ENCODE results near the gene NAALADL2. TPM values are rescaled to one million over a fixed set of nuclear protein-coding genes. Genes with fewer than 3 reads are reported as not detected.
"Not testable (repeated sequence)": the region's sequence is repeated elsewhere in the genome, so short reads cannot be mapped to it uniquely, and the experiment has no call there.

Gene NAALADL2
- polyA plus RNA-seq, 3 donors: 17.2 to 18.3 (median 17.5) TPM

DNA sequence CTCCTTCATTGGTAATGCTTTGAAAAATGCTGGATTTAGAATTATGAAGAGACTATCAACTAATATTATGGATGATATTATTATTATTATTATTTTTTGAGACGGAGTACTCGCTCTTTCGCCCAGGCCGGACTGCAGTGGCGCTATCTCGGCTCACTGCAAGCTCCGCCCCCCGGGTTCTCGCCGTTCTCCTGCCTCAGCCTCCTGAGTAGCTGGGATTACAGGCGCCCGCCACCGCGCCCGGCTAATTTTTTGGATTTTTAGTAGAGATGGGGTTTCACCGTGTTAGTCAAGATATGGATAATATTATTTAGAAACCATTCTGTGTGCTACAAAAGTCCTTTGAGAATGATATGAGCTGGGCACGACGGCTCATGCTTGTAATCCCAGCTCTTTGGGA lies 512.1 kb downstream of the NAALADL2 start:
- DNase-seq (ENCODE audit: extremely low read depth in 1 of 11, low read depth in 9 of 11, low spot score in 4 of 11): not testable (repeated sequence)

DNA sequence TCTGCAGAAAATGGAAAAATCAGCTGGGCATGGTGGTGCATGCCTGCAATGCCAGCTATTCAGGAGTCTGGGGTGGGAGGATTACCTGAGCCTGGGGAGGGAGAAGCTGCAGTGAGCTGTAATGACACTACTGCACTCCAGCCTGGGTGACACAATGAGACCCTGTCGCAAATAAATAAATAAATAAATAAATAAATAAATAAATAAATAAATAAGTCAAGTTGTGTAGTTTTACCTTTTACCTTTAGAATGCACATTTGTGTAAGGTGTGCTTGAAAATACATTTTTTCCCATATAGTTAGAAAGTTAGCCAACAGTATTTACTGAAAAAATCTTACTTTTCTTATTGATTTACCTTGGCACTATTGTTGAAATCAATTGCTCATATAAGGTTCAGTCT lies 515.6 kb downstream of the NAALADL2 start:
- no peak for DNase-seq (ENCODE audit: extremely low read depth in 1 of 11, low read depth in 9 of 11, low spot score in 4 of 11)

DNA sequence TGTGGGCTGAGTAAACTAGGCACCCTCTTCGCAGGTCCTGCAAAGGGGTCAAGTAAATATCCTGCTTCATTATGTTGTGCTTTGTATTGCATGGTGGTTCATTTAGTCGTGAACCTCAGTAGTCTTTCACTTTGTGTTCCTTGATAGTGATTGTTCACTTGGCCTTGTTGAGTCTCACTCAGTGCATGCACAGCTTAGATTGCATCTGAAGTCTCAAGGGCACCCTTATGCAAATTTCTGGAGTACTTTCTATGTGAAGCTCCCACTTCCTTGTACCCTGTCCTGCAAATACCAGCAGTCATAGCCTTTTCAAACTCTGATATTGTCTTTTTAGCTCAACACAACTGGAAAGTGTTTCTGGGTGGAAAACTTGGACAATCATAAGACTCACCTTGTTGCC lies 519.2 kb downstream of the NAALADL2 start:
- DNase-seq (ENCODE audit: extremely low read depth in 1 of 11, low read depth in 9 of 11, low spot score in 4 of 11): no peak

DNA sequence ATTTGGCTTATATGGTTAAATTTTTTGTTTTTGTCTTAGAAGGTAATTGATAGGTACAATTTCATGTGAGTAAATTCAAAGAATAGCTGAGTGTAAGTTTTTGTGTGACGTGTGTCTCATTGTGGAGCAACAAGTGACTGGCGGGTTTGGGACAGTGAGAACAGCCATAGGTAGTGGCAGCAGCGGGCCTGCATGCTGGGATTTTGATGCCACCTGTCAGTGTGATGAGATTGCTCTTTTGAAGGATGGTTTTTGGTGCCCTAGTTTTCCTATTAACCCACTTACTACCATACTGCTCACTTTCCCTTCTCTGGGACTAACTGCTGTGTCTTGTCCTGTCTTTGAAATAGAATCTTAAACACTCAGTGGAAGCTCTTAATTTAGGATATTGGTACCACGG lies 522.6 kb downstream of the NAALADL2 start:
- no peak for DNase-seq (ENCODE audit: extremely low read depth in 1 of 11, low read depth in 9 of 11, low spot score in 4 of 11)

DNA sequence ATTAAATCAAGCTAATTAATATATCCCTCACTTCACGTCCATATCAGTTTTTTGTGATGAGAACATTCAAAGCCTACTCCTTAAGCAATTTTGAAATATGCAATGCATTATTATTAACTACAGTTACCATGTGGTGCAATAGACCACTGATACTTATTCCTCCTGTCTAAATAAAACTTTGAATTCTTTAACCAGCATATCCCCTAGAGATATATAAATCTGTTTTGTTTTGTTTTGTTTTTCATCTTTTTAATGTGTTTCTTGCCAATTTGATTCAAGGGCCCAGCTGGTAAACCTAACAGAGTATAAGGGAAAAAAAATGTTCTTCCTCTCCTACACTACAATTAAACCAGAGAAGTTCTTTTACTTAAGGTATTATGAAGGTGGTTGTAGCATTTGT lies 524.2 kb downstream of the NAALADL2 start:
- DNase-seq (ENCODE audit: extremely low read depth in 1 of 11, low read depth in 9 of 11, low spot score in 4 of 11): no peak

DNA sequence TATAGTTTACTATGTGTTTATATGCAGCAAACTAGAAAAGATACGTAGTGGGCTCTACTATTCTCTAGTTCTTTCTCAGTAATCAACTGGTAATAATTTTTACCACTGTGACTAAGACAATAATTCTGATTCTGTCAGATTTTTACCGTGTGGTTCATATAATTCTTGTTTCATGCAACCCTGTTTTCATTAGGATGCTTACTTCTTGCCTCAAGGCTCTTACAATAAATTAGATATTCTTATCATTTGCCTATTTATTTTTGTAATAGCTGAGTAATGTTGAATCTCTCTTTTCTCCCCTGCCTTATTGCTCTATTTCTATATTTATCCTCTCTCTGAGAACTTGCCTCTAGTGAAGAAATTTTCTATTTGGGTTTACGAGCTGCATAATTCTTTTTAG lies 524.7 kb downstream of the NAALADL2 start:
- DNase-seq (ENCODE audit: extremely low read depth in 1 of 11, low read depth in 9 of 11, low spot score in 4 of 11): no peak

DNA sequence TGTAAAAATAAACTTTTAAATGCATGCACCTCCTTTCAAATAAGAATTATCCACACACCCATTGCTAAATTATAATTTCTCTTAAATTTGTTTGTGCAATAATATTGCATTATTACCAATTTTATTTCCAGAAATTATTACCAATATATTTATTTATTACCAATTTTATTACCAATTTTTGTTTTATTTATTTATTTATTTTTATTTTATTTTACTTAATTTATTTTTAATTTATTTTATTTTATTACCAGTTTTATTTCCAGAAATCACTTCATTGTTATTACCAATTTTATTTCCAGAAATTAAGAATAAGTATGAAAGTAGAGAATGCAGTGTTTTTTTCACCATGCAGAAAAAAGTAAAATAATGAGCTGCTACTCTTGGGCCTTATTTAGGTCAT lies 525.4 kb downstream of the NAALADL2 start:
- DNase-seq (ENCODE audit: extremely low read depth in 1 of 11, low read depth in 9 of 11, low spot score in 4 of 11): no peak

DNA sequence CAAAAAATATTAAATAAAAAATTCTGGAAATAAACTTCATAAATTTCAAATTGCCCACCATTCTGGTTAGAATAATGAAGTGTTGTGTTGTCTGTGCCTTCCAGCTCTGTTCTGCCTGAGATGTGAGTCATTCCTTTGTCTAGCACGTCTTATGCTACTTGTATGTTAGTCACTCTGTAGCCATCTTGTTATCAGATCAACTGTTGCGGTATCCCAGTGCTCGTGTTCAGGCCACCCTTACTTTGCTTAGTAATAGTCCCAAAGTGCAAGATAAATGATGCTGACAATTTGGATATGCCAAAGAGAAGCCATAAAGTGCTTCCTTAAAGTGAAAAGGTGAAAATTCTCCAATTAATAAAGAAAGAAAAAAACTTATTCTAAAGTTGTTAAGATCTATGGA lies 527.5 kb downstream of the NAALADL2 start:
- no peak for DNase-seq (ENCODE audit: extremely low read depth in 1 of 11, low read depth in 9 of 11, low spot score in 4 of 11)

DNA sequence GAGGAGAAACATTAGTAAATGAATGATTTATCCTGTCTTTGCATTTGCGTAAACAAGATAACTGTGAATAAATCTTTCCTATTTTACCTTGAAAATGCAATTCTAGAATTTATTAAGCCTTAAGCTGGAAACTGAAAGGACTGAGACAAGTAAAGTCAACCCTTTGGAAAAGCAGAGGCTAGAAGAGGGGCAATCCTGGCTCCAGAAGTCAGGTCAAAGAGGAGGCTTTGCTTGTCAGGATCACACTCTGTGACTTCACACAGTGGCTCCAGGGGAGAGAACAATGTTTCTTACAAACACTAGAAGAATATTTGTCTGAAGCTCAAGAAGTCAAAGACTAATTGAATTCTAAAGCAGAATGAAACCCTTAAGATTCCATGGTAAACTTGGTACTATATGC lies 530.4 kb downstream of the NAALADL2 start:
- DNase-seq (ENCODE audit: extremely low read depth in 1 of 11, low read depth in 9 of 11, low spot score in 4 of 11): no peak

DNA sequence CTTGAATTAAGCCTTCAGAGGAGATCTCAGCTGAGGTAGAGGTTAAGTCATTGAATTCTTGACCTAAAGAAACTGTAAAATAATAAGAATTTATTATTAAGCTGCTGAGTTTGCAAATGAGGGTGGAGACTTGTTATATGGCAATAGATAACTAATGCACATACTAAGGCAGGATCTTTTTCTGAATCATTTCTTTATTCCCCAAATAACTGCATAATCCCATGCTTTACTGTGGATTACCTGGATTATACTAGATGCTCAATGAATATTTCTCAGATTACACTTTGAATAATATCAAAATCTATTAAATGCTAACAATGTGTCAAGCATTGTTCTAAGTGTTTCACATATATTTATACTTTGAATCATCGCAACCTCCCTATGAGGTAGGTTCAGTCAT lies 532.5 kb downstream of the NAALADL2 start:
- DNase-seq (ENCODE audit: extremely low read depth in 1 of 11, low read depth in 9 of 11, low spot score in 4 of 11): no peak

DNA sequence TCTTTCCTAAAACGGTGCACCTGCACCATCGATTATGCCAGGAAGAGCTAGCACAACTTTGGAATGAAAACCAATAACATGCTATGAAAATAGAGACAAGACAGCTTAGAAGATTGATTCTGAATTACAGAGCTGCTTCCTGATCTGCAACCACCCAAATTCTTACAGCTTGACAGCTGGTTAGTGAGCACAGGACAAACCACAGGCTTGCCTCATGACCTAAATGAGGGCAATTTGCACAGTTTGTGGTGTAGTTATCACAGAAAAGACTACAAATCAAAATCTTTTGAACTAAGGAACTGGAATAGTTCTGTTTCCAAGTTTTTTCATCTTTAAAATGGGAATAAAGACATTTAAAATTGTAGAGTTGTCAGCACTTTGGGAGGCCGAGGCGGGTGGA lies 533.5 kb downstream of the NAALADL2 start:
- DNase-seq (ENCODE audit: extremely low read depth in 1 of 11, low read depth in 9 of 11, low spot score in 4 of 11): no peak

DNA sequence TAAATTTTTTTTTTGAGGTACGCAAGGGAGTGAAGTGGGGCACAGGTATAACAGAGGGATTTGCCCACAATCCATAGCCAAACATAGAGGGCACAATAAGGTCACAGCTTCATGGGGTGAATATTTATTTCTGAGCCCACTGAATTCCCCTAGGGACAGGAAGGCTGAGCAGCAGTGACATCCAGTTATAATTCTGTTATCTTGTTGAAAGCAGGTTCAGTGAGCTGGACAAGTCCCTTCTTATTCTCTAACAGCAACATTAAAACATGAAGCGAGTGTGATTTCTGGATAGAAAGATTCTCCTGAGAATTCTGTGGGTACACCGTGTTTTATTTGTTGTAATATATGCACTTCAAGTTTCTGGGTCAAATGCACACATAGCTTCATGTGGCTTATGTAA lies 538.2 kb downstream of the NAALADL2 start:
- DNase-seq (ENCODE audit: extremely low read depth in 1 of 11, low read depth in 9 of 11, low spot score in 4 of 11): no peak

DNA sequence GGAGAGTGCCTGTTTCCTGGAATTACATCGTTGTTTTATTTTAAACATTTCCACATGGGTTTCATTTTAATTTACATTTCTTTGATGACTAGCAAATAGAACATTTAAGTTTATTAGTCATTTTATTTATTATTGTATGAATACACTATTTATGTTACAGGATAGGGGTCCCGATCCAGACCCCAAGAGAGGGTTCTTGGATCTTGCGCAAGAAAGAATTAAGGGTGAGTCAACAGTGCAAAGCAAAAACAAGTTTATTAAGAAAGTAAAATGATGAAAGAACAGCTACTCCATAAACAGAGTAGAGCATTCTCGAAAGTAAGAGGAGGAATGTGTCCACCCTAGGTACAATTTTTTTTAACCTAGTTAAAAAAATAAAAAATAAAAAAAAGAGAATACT lies 539.5 kb downstream of the NAALADL2 start:
- DNase-seq (ENCODE audit: extremely low read depth in 1 of 11, low read depth in 9 of 11, low spot score in 4 of 11): no peak

DNA sequence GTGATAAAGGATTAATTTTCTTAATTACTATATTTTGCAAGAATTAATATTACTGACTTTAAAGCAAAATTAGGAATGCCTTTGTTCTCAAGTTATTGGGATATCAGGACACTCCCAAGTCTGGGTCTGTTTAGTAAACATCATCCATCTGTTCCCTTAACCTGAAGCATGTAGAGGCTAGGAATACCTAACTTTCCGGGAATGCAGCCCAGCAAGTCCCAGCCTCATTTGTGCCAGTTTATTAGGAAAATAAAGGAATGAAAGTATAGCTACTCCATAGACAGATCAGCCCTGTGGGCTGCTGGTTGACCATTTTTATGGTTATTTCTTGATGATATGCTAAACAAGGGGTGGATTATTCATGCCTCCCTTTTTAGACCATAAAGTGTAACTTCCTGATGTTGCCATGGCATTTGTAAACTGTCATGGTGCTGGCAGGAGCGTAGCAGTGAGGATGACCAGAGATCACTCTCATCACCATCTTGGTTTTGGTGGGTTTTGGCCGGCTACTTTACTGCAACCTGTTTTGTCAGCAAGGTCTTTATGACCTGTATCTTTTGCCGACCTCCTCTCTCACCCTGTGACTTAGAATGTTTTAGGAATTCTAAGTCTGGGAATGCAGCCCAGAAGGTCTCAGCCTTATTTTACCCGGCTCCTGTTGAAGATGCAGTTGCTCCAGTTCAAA lies 540.2 kb downstream of the NAALADL2 start:
- no peak for DNase-seq (ENCODE audit: extremely low read depth in 1 of 11, low read depth in 9 of 11, low spot score in 4 of 11)

DNA sequence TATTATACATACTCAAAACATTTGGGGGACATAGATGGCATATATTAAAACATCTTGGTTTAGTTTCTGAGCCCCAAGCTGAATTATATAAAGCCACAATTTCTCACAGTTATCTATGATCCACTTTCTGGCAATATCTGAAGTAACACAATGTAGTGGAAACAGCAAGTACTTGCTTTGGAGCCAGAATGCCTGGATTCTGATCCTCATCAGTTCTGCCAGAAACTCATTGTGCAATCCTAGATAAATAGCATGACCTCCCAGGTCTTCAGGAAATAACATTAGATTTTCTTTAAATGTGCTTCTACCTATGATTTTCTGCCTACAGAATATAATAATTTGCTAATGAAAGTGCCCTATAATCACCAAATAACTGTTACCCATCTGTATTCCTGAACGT lies 544.9 kb downstream of the NAALADL2 start:
- DNase-seq (ENCODE audit: extremely low read depth in 1 of 11, low read depth in 9 of 11, low spot score in 4 of 11): no peak

DNA sequence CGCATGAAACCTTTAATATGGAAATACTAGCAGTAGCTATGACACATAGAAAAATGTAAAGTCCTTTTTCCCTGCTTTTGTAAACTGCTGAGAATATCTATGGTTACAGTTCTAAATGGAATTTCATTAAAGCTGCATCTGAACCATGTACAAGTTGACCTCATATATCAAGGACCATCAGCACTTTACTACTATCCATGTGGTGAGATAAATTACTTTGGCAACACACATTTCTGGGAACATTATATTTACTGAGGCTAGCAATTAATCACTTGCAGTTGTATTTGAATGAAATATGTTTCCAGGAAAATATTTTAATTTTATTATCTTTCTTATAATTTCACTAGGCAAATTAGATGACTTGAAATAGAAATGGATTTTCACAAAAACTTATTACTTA lies 545.5 kb downstream of the NAALADL2 start:
- peak in 2 of 11 donors; percentile 8 to 15 for DNase-seq (ENCODE audit: extremely low read depth in 1 of 11, low read depth in 9 of 11, low spot score in 4 of 11)

DNA sequence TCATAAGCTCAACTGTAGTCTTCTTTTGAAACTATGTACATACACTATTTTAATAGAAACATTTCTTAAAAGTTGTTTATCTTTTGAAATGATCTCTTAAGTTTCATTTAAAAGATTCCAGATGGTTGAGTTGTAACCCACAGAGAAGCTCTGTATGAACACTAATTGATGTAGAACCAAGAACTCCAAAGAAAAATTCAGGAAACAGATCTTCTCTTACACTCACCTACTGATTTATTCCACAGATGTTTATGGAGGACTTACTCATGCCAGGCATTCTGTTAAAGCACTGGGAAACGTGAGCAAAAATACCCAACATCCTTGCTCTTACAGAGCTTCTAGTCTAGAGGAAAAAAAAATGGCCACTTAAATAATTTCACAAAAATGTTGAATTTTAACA lies 551.1 kb downstream of the NAALADL2 start:
- DNase-seq (ENCODE audit: extremely low read depth in 1 of 11, low read depth in 9 of 11, low spot score in 4 of 11): no peak

DNA sequence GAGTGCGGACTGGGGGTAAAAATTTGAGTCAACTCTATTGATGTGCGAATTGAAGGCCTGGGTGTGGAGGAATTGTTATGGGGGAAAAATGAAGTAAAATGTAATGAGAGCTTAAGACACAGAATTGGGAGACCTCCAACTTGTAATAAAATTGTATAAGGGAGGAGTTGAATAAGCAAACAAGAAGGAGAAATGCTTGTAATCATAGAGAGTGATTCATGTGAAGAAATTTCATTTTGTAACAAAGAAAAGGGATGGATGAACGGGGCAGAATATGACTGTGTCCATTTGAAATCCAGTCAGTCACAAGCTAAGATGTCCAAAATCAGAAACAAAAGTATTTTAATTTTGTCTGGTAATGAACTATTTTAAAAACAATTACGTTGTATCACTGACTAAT lies 552.3 kb downstream of the NAALADL2 start:
- DNase-seq (ENCODE audit: extremely low read depth in 1 of 11, low read depth in 9 of 11, low spot score in 4 of 11): no peak

DNA sequence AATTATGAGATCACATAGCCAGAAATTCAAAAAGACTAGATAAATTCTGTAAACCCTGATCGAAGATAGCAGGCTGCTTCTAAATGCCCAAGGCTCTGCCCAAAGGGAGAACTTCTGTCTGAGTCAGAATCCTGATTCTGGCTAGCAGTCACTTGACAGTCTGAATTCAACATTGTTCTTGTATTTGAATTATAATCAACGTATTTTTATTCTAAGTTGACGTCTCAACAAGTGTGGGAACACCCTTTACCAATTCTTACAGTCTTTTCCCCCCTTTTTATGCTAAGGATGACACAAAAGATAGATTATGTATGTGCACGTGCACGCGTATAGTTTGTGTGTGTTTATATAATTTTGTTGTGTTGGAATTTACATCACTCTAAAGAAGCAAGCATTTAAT lies 552.8 kb downstream of the NAALADL2 start:
- DNase-seq (ENCODE audit: extremely low read depth in 1 of 11, low read depth in 9 of 11, low spot score in 4 of 11): no peak

DNA sequence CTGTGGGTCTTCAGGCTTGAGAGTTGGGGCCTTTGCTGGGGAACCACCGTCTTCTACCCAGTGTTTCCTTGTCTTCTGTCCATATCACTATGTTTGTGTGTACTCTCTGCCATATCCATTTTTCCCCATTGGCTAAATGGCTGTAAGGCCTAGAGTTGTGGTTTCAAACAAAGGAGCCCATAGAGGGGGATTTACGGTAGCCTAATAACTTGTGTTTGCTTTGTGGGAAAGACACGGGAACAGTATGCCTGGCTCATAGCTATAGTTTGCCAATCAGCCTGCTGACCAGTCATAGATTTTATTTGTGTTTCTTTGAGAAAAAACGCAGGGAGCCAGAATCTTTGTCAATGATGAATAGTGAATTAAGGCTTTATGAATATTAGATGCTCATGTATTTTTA lies 554.8 kb downstream of the NAALADL2 start:
- DNase-seq (ENCODE audit: extremely low read depth in 1 of 11, low read depth in 9 of 11, low spot score in 4 of 11): no peak

DNA sequence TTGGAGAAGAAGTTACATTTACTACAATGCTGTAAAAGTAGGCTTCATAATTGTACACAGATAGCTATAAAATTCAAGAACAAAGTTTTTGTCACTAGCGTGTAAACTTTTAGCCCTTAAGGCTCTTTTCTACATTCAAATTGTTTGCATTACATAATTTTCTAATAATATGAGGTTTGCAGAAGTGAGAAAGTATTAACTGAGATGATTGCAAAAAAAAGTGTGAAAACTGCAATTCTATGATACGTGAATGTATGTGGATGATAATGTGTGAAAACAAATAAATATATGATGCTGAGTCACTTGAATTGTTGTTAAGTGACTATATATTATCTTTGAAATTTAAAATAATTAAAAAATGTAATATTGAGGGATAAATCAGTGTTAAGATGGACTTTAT lies 557.5 kb downstream of the NAALADL2 start:
- DNase-seq (ENCODE audit: extremely low read depth in 1 of 11, low read depth in 9 of 11, low spot score in 4 of 11): no peak

DNA sequence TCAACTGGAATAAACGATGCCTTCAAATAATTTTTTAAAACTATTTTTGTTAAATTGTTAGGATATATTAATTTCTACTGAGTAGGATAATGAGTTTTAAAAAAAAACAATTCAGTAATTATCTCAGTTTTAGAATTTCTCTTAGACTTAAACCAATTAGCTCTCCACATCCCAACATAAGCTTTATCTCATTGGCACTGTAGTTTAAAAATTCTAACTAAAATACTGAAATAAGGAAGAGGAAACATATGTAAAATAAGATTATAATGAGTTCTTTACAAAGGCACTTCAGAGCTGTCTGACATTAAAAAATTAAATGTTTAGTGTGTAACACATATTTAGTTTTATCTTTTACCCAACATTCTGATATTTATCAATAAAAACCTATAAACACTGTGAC lies 558.3 kb downstream of the NAALADL2 start:
- DNase-seq (ENCODE audit: extremely low read depth in 1 of 11, low read depth in 9 of 11, low spot score in 4 of 11): no peak
